ENCODE data around the gene CPA4.

DNA sequence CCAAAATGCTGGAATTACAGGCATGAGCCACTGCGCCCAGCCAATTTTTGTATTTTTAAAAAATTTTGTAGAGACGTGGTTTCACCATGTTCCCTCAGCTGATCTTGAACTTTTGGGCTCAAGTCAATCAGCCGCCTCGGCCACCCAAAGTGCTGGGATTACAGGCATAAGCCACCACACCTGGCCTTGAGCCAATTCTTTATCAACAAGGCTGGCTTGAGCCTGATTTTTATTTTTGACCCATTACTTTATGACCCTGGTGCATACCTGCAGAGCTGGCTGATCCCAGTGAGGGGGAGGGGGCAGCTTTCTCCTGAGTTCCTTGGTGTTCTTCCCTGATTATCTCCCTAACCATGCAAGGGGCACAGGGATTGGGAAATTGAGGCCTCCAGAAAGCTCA is 71.5 kb downstream of the CPA4 start:
- TF ChIP-seq, protein P1, sequence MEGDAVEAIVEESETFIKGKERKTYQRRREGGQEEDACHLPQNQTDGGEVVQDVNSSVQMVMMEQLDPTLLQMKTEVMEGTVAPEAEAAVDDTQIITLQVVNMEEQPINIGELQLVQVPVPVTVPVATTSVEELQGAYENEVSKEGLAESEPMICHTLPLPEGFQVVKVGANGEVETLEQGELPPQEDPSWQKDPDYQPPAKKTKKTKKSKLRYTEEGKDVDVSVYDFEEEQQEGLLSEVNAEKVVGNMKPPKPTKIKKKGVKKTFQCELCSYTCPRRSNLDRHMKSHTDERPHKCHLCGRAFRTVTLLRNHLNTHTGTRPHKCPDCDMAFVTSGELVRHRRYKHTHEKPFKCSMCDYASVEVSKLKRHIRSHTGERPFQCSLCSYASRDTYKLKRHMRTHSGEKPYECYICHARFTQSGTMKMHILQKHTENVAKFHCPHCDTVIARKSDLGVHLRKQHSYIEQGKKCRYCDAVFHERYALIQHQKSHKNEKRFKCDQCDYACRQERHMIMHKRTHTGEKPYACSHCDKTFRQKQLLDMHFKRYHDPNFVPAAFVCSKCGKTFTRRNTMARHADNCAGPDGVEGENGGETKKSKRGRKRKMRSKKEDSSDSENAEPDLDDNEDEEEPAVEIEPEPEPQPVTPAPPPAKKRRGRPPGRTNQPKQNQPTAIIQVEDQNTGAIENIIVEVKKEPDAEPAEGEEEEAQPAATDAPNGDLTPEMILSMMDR (conservative IDR thresholded peaks at IDR 0.05), result no peak
- TF ChIP-seq ZFX (IDR thresholded peaks at IDR 0.05), result no peak

Measured in C4-2B (cell line).